PC-9 (cell line): Measurements from ENCODE around the gene RGS11.

Experiments used
- CTCF ChIP-seq: fragments of 200-600 bp; sonication (generic); conservative IDR thresholded peaks from 2 replicates; pipeline ENCODE4 v1.6.1; 2017; ENCODE audit warnings: mixed run types, antibody characterized with exemption, mild to moderate bottlenecking, moderate library complexity
- EZH2 ChIP-seq: fragments of 200-600 bp; sonication (generic); IDR thresholded peaks from 2 replicates; pipeline ENCODE4 v1.8.0; 2017; ENCODE audit warnings: antibody characterized with exemption, low read depth

- TF ChIP-seq CTCF (no peak), EZH2 (no peak)
These were observed 15.9 kb downstream of the RGS11 start for GRCh38 chr16:259814-260253.
